GM21360 (cell line): ENCODE measurements around the gene ATAD3A.

Experiments used
- ATAC-seq: cut with Tn5 transposase; IDR thresholded peaks from one replicate; pipeline ENCODE4 v1.9.1; 2021; ENCODE audit warnings: mild to moderate bottlenecking, moderate library complexity; ENCODE audit not compliant: unreplicated experiment

Gene ATAD3A

GRCh38 chr1:1538334-1538733, 26.4 kb downstream of the ATAD3A start:
- ATAC-seq = no peak

GRCh38 chr1:1538989-1539309, 27.0 kb downstream of the ATAD3A start:
- ATAC-seq = no peak

GRCh38 chr1:1539310-1540089, 27.5 kb downstream of the ATAD3A start:
- ATAC-seq = no peak

- no peak for ATAC-seq
Observed at GRCh38 chr1:1540090-1540817, 28.3 kb downstream of the ATAD3A start, which contains the start of gene TMEM240. Gene TMEM240 (minus strand): TSS chr1:1540624. CDS start chr1:1540346, 278 bp downstream.

GRCh38 chr1:1540818-1541628, 29.1 kb downstream of the ATAD3A start:
- ATAC-seq = no peak

- ATAC-seq = no peak
Observed at GRCh38 chr1:1541956-1542765, 30.2 kb downstream of the ATAD3A start.

GRCh38 chr1:1542766-1543705, 31.1 kb downstream of the ATAD3A start:
- no peak for ATAC-seq

GRCh38 chr1:1543706-1544099, 31.7 kb downstream of the ATAD3A start:
- no peak for ATAC-seq

GRCh38 chr1:1544544-1544943, 32.6 kb downstream of the ATAD3A start:
- no peak for ATAC-seq

- ATAC-seq = no peak
Observed at GRCh38 chr1:1545946-1546737, 34.2 kb downstream of the ATAD3A start.

- no peak for ATAC-seq
Observed at GRCh38 chr1:1547011-1547410, 35.0 kb downstream of the ATAD3A start.

GRCh38 chr1:1547476-1547875, 35.5 kb downstream of the ATAD3A start:
- no peak for ATAC-seq

- ATAC-seq = no peak
Observed at GRCh38 chr1:1548591-1548990, 36.6 kb downstream of the ATAD3A start.

GRCh38 chr1:1550087-1550486, 38.1 kb downstream of the ATAD3A start:
- ATAC-seq = no peak

- no peak for ATAC-seq
Observed at GRCh38 chr1:1550591-1551432, 38.9 kb downstream of the ATAD3A start.

- ATAC-seq = no peak
Observed at GRCh38 chr1:1551524-1552262, 39.7 kb downstream of the ATAD3A start.

GRCh38 chr1:1552263-1552639, 40.3 kb downstream of the ATAD3A start:
- no peak for ATAC-seq
